HG03432 (cell line): ENCODE results near the gene PDZK1.
"Not testable (repeated sequence)": the region's sequence is repeated elsewhere in the genome, so short reads cannot be mapped to it uniquely, and the experiment has no call there.

Experiments
- ATAC-seq: cut with Tn5 transposase; IDR thresholded peaks from one replicate; pipeline ENCODE4 v1.9.1; 2021; ENCODE audit warnings: mild to moderate bottlenecking, moderate library complexity; ENCODE audit not compliant: unreplicated experiment

The PDZK1 gene

GRCh38 chr1:145707183-145707867 is at the start of gene PDZK1:
PDZK1 (minus strand) TSS chr1:145707368; CDS start chr1:145688021, 19,347 bp downstream.
- no peak for ATAC-seq

GRCh38 chr1:145751491-145752037 is 44.4 kb upstream of the PDZK1 start:
- ATAC-seq: no peak

GRCh38 chr1:145750426-145750825 is 43.3 kb upstream of the PDZK1 start:
- no peak for ATAC-seq

- ATAC-seq: no peak
These were observed 40.5 kb upstream of the PDZK1 start for GRCh38 chr1:145747398-145748247.

- ATAC-seq: no peak
These were observed 33.1 kb upstream of the PDZK1 start for GRCh38 chr1:145740269-145740668.

- no peak for ATAC-seq
These were observed 29.0 kb upstream of the PDZK1 start for GRCh38 chr1:145736191-145736590.

- ATAC-seq: no peak
These were observed 23.7 kb upstream of the PDZK1 start for GRCh38 chr1:145730900-145731299.

GRCh38 chr1:145730467-145730866 is 23.3 kb upstream of the PDZK1 start:
- no peak for ATAC-seq

GRCh38 chr1:145729666-145730436 is 22.7 kb upstream of the PDZK1 start:
- ATAC-seq: no peak

GRCh38 chr1:145729196-145729595 is 22.0 kb upstream of the PDZK1 start:
- ATAC-seq: no peak

GRCh38 chr1:145726193-145726592 is 19.0 kb upstream of the PDZK1 start:
- not testable (repeated sequence) for ATAC-seq

- ATAC-seq: peak; percentile 80
These were observed 13.9 kb upstream of the PDZK1 start for GRCh38 chr1:145720878-145721671.

GRCh38 chr1:145720556-145720877 is 13.3 kb upstream of the PDZK1 start:
- no peak for ATAC-seq

GRCh38 chr1:145719230-145720079 is 12.3 kb upstream of the PDZK1 start, which contains the start of gene CD160:
CD160 (plus strand) TSS chr1:145719499; CDS start chr1:145728328, 8,829 bp downstream.
- ATAC-seq: no peak

- not testable (repeated sequence) for ATAC-seq
These were observed 11.3 kb upstream of the PDZK1 start for GRCh38 chr1:145718465-145718864.

GRCh38 chr1:145717833-145718232 is 10.7 kb upstream of the PDZK1 start:
- no peak for ATAC-seq

- ATAC-seq: no peak
These were observed 9.6 kb upstream of the PDZK1 start for GRCh38 chr1:145716641-145717345.

GRCh38 chr1:145714524-145715111 is 7.5 kb upstream of the PDZK1 start:
- ATAC-seq: no peak
